PC-9 (cell line): ENCODE results near the gene VPS13D. TPM values are rescaled to one million over a fixed set of nuclear protein-coding genes. Genes with fewer than 3 reads are reported as not detected.

Experiments
- BruUV-seq: library from RNA; stranded (reverse); fragments of 400-500 nt; replicated peaks from 2 replicates; lab custom pipeline; 2021; lab: Mats Ljungman, UMichigan
- CTCF ChIA-PET: fragments of 300-600 bp; sonication (Branson Sonifier 250); formaldehyde crosslinking; loops from one replicate; lab custom pipeline; 2022; ENCODE audit warnings: antibody characterized with exemption; lab: Charles Lee
- POLR2A ChIA-PET: fragments of 300-600 bp; sonication (Branson Sonifier 250); formaldehyde crosslinking; loops from one replicate; lab custom pipeline; 2022; ENCODE audit warnings: antibody characterized with exemption; ENCODE audit not compliant: unreplicated experiment; lab: Charles Lee
- DNase-seq, 2 experiments: peaks; one replicate each; pipeline versions ENCODE4 v3.0.0 to v3.0.0-alpha.2; 2015 to 2022; ENCODE audit warnings: mixed read lengths in 1 of 2
- H2AFZ ChIP-seq: fragments of 200-600 bp; sonication (generic); 2 replicates; pipeline ENCODE4 v1.8.1; 2017; ENCODE audit warnings: antibody characterized with exemption
- H3F3A ChIP-seq: fragments of 200-600 bp; sonication (generic); 2 replicates; pipeline ENCODE4 v1.8.1; 2017; ENCODE audit warnings: antibody characterized with exemption, mild to moderate bottlenecking, low read depth; ENCODE audit not compliant: insufficient read depth
- H3K27ac ChIP-seq: fragments of 200-600 bp; sonication (generic); 2 replicates; pipeline ENCODE4 v1.6.1; 2016; ENCODE audit warnings: mixed run types
- H3K27me3 ChIP-seq: fragments of 200-600 bp; sonication (generic); 2 replicates; pipeline ENCODE4 v1.6.1; 2016; ENCODE audit warnings: low read depth, mixed run types; ENCODE audit not compliant: insufficient read depth
- H3K36me3 ChIP-seq: fragments of 200-600 bp; sonication (generic); 2 replicates; pipeline ENCODE4 v1.6.1; 2016; ENCODE audit warnings: low read depth, mixed run types
- H3K4me1 ChIP-seq: fragments of 200-600 bp; sonication (generic); replicated peaks from 2 replicates; pipeline ENCODE4 v1.6.1; 2016; ENCODE audit warnings: mixed run types; ENCODE audit not compliant: insufficient read depth
- H3K4me2 ChIP-seq: fragments of 200-600 bp; sonication (generic); 2 replicates; pipeline ENCODE4 v1.6.1; 2017; ENCODE audit warnings: mixed run types
- H3K4me3 ChIP-seq: fragments of 200-600 bp; sonication (generic); 2 replicates; pipeline ENCODE4 v1.6.1; 2016; ENCODE audit warnings: mixed run types
- H3K79me2 ChIP-seq: fragments of 200-600 bp; sonication (generic); 2 replicates; pipeline ENCODE4 v1.6.1; 2017; ENCODE audit warnings: low read depth, mixed run types
- H3K9me2 ChIP-seq: fragments of 200-600 bp; sonication (generic); 2 replicates; pipeline ENCODE4 v1.8.1; 2017; ENCODE audit warnings: mild to moderate bottlenecking; ENCODE audit not compliant: insufficient read depth
- H3K9me3 ChIP-seq: fragments of 200-600 bp; sonication (generic); 2 replicates; pipeline ENCODE4 v1.8.1; 2016; ENCODE audit warnings: low read depth; ENCODE audit not compliant: insufficient read depth
- H4K20me1 ChIP-seq: fragments of 200-600 bp; sonication (generic); 2 replicates; pipeline ENCODE4 v1.8.1; 2017; ENCODE audit not compliant: insufficient read depth
- EZH2 ChIP-seq: fragments of 200-600 bp; sonication (generic); IDR thresholded peaks from 2 replicates; pipeline ENCODE4 v1.8.0; 2017; ENCODE audit warnings: antibody characterized with exemption, low read depth
- intact Hi-C: fragments of 100-400 bp; cut with micrococcal nuclease; formaldehyde crosslinking; loops from one replicate; pipeline ENCODE4 v1.10.0; 2022; ENCODE audit not compliant: unreplicated experiment
- total RNA-seq: library from RNA; stranded (reverse); gene quantifications from 2 replicates; pipeline ENCODE4 v1.2.3, GENCODE V29; 2021
- TF ChIP-seq, protein P1 (sequence below): fragments of 200-600 bp; sonication (generic); conservative IDR thresholded peaks from 2 replicates; pipeline ENCODE4 v1.6.1; 2017; ENCODE audit warnings: mixed run types, antibody characterized with exemption, mild to moderate bottlenecking, moderate library complexity

The VPS13D gene
- total RNA-seq, 1 experiment from 2014 or later, result 36.2 TPM

GRCh38 chr1:12552951-12553921 is 323.4 kb downstream of the VPS13D start:
- POLR2A ChIA-PET, result no interaction called here
- H3K79me2 ChIP-seq, result no peaks in the 10 kb centered on the region
- no peaks in the 10 kb centered on the region for H3K27me3 ChIP-seq
- H3K4me1 ChIP-seq, result peaks cover 26% of the 10 kb centered on the region
- peaks cover 18% of the 10 kb centered on the region for H3F3A ChIP-seq
- no peaks in the 10 kb centered on the region for H4K20me1 ChIP-seq
- no peak for TF ChIP-seq EZH2
- TF ChIP-seq, protein P1, sequence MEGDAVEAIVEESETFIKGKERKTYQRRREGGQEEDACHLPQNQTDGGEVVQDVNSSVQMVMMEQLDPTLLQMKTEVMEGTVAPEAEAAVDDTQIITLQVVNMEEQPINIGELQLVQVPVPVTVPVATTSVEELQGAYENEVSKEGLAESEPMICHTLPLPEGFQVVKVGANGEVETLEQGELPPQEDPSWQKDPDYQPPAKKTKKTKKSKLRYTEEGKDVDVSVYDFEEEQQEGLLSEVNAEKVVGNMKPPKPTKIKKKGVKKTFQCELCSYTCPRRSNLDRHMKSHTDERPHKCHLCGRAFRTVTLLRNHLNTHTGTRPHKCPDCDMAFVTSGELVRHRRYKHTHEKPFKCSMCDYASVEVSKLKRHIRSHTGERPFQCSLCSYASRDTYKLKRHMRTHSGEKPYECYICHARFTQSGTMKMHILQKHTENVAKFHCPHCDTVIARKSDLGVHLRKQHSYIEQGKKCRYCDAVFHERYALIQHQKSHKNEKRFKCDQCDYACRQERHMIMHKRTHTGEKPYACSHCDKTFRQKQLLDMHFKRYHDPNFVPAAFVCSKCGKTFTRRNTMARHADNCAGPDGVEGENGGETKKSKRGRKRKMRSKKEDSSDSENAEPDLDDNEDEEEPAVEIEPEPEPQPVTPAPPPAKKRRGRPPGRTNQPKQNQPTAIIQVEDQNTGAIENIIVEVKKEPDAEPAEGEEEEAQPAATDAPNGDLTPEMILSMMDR, result no peak
- no TSS peak for BruUV-seq
- H3K4me2 ChIP-seq, result no peak overlapping the region
- no peaks in the 10 kb centered on the region for H3K9me2 ChIP-seq
- H3K4me3 ChIP-seq, result no peak overlapping the region
- H3K9me3 ChIP-seq, result no peaks in the 10 kb centered on the region
- H3K27ac ChIP-seq, result no peak overlapping the region
- CTCF ChIA-PET, result no interaction called here
- no peak overlapping the region for H2AFZ ChIP-seq
- DNase-seq, result no peak
- no peaks in the 10 kb centered on the region for H3K36me3 ChIP-seq
- intact Hi-C loops, result no loop called here

GRCh38 chr1:12553963-12554362 is 324.1 kb downstream of the VPS13D start:
- no peak overlapping the region for H2AFZ ChIP-seq
- H3K9me3 ChIP-seq, result no peaks in the 10 kb centered on the region
- H3K27me3 ChIP-seq, result no peaks in the 10 kb centered on the region
- H3K4me3 ChIP-seq, result no peak overlapping the region
- no peaks in the 10 kb centered on the region for H4K20me1 ChIP-seq
- peaks cover 23% of the 10 kb centered on the region for H3K4me1 ChIP-seq
- no peak overlapping the region for H3K27ac ChIP-seq
- no peaks in the 10 kb centered on the region for H3K9me2 ChIP-seq
- no TSS peak for BruUV-seq
- no peak for TF ChIP-seq EZH2
- TF ChIP-seq, protein P1, result no peak
- H3K36me3 ChIP-seq, result no peaks in the 10 kb centered on the region
- CTCF ChIA-PET, result no interaction called here
- H3K4me2 ChIP-seq, result no peak overlapping the region
- no peak for DNase-seq
- peaks cover 17% of the 10 kb centered on the region for H3F3A ChIP-seq
- POLR2A ChIA-PET, result no interaction called here
- intact Hi-C loops, result no loop called here
- H3K79me2 ChIP-seq, result no peaks in the 10 kb centered on the region

DNA sequence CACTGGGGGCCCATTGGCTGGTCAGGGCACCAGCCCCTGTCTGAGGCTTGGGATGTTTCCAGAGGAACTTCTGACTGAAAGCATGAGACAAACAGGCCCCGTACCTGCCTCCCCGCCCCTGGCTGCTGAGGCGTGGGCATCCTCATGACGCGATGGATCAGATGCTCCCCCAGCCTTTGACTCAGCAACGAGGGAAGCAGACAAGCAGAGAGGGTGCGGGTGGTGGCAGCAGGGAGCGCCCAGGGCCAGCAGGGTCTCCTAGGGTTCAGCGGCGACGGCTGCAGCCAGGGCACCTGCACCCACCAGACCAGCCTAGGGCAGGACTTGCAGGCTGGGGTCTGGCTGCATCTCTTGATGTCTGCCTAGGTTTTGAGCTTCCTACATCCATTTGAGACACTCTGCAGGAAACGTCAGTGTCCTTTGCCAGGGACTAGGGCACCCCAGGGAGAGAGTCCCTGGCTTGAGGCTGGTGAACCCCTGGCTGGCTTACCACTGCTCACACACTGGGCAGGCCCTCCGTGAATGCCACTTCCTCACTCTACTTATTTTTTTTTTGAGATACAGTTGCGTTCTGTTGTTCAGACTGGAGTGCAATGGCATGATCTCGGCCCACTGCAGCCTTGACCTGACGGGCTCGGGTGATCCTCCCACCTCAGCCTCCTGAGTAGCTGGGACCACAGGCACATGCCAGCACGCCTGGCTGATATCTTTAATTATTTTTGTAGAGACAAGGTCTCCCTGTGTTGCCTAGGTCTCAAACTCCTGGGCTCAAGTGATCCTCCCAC is 324.9 kb downstream of the VPS13D start:
- TF ChIP-seq, protein P1, result no peak
- no peak for TF ChIP-seq EZH2
- intact Hi-C loops, result no loop called here

More for the DNA sequence above, 324.9 kb downstream of the VPS13D start:
- Histone ChIP-seq H2AFZ (no peak overlapping the region), H3K79me2 (no peaks in the 10 kb centered on the region), H3K4me2 (no peak overlapping the region), H3K9me3 (no peaks in the 10 kb centered on the region), H3K4me3 (no peak overlapping the region), H3F3A (peaks cover 10% of the 10 kb centered on the region), H3K4me1 (peaks cover 16% of the 10 kb centered on the region), H3K36me3 (no peaks in the 10 kb centered on the region), H3K27me3 (no peaks in the 10 kb centered on the region), H3K27ac (no peak overlapping the region), H4K20me1 (no peaks in the 10 kb centered on the region), H3K9me2 (no peaks in the 10 kb centered on the region)
- ChIA-PET CTCF (no interaction called here), POLR2A (no interaction called here)
- no TSS peak for BruUV-seq
- DNase-seq, result no peak
